ENCODE data around the gene C9orf43. TPM values are rescaled to one million over a fixed set of nuclear protein-coding genes. Genes with fewer than 3 reads are reported as not detected.

Gene C9orf43
- total and polyA plus RNA-seq, 9 of the 15 experiments (the other 6 are each of a cell fraction or from before 2014, with no cell fraction given), result 0.21 to 0.58 (median 0.33) TPM

GRCh38 chr9:113428062-113428615 lies 17.6 kb downstream of the C9orf43 start (continued):
- TF ChIP-seq ZHX1 (conservative IDR thresholded peaks at IDR 0.05; ENCODE audit: low read length), result no peak

GRCh38 chr9:113431191-113431590 lies 20.6 kb downstream of the C9orf43 start:
- CTCF ChIA-PET (ENCODE audit: low intra/inter-chr PET ratio), result no interaction called here
- POLR2A ChIA-PET, result no interaction called here
- intact Hi-C loops (cut with micrococcal nuclease) (no loop called here), in situ Hi-C loops (cut with MboI) (no loop called here)
- ATAC-seq (no peak), DNase-seq (ENCODE audit: extremely low read depth in 1 of 4, low spot score in 3 of 4) (no peak), FAIRE-seq (no peak)
- Histone ChIP-seq H3K9ac (ENCODE audit: insufficient read depth in 1 of 2, low read depth in 2 of 2, low read length in 2 of 2) (no peak overlapping the region), H3K36me3 (ENCODE audit: control insufficient read depth, insufficient read depth, low read length) (no peaks in the 10 kb centered on the region), H3K79me2 (ENCODE audit: control insufficient read depth, insufficient read depth, low read length) (no peaks in the 10 kb centered on the region), H3K9me1 (ENCODE audit: control insufficient read depth, insufficient read depth, low read length) (no peaks in the 10 kb centered on the region), H4K20me1 (replicated peaks; ENCODE audit: control insufficient read depth, insufficient read depth, low read length) (no peaks in the 10 kb centered on the region), H3K27ac (ENCODE audit: extremely low read depth, low read depth, low read length) (no peak overlapping the region), H2AFZ (ENCODE audit: low read depth, low read length) (no peak overlapping the region), H3K9me3 (replicated peaks; ENCODE audit: control insufficient read depth, insufficient read depth, low read depth, low read length) (no peaks in the 10 kb centered on the region), H3K4me3 (no peak overlapping the region), H3K4me1 (replicated peaks in 1 of 2; ENCODE audit: control insufficient read depth in 2 of 2, insufficient read depth in 2 of 2, low read length in 2 of 2) (no peaks in the 10 kb centered on the region; a peak in 1 of 5 replicates), H3K4me2 (ENCODE audit: insufficient read depth, low read length) (no peak overlapping the region), H3K27me3 (ENCODE audit: control insufficient read depth in 2 of 2, insufficient read depth in 2 of 2, low read length in 2 of 2) (peaks cover 4 to 13% of the 10 kb centered on the region in 2 experiments; a peak in 3 of 5 replicates)
- no TSS peak for BruUV-seq (replicated peaks)
- TF ChIP-seq SREBF2 (CRISPR knock-in tag; IDR thresholded peaks at IDR 0.05) (no peak), ELF4 (CRISPR knock-in tag; IDR thresholded peaks at IDR 0.05) (no peak), ZNF347 (CRISPR knock-in tag; IDR thresholded peaks at IDR 0.05; ENCODE audit: low read depth) (no peak), ZKSCAN8 (CRISPR knock-in tag; IDR thresholded peaks at IDR 0.05) (no peak), ATF4 (CRISPR knock-in tag; IDR thresholded peaks at IDR 0.05) (no peak), SLC30A9 (CRISPR knock-in tag; IDR thresholded peaks at IDR 0.05) (no peak), ZNF217 (CRISPR knock-in tag; IDR thresholded peaks at IDR 0.05) (no peak), TEAD2 (tag; IDR thresholded peaks at IDR 0.05) (no peak), CC2D1A (IDR thresholded peaks at IDR 0.05) (no peak), ASH1L (IDR thresholded peaks at IDR 0.05; ENCODE audit: borderline replicate concordance, low read depth, partially characterized antibody) (no peak), PHTF2 (CRISPR knock-in tag; IDR thresholded peaks at IDR 0.05) (no peak), CHD4 (IDR thresholded peaks at IDR 0.05; ENCODE audit: insufficient read depth, insufficient replicate concordance, low read depth, low read length, poor library complexity, severe bottlenecking) (no peak), MLX (CRISPR knock-in tag; conservative IDR thresholded peaks at IDR 0.05) (no peak), ZFP36 (IDR thresholded peaks at IDR 0.05; ENCODE audit: low read depth, low read length, partially characterized antibody) (no peak), FOXM1 (IDR thresholded peaks at IDR 0.05; ENCODE audit: low read depth) (no peak), FOXM1 (CRISPR knock-in tag; IDR thresholded peaks at IDR 0.05; ENCODE audit: low read depth) (no peak), EZH2 (IDR thresholded peaks at IDR 0.05; ENCODE audit: borderline replicate concordance, low read depth, low read length) (no peak), CXXC5 (CRISPR knock-in tag; IDR thresholded peaks at IDR 0.05) (no peak)
